ENCODE measurements around the gene PCDH9.
"Not testable (repeated sequence)": the region's sequence is repeated elsewhere in the genome, so short reads cannot be mapped to it uniquely, and the experiment has no call there.

The PCDH9 gene

GRCh38 chr13:67122251-67122650 lies 107.9 kb downstream of the PCDH9 start:
- DNase-seq: no peak

- no peak for DNase-seq
Observed at GRCh38 chr13:67120872-67121531, 109.1 kb downstream of the PCDH9 start.

DNA sequence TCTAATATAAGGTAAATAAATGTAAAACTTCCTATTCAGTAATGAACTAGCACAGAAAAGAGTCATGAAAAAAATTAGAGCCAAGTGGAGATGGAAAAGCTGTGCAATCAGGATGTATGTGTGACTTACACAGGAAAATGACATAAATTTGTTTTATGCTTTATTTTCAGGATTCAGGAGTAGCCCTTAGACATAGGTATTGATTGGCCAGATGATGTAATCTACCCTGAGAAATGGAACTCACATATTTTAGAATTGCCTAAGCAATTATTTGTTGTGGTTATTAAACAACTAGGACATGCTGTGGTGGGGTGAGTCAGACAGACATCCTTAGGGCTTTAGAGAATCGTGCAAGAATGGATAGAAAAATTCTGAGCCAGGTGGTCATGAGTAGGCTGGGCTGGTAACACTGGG lies 110.6 kb downstream of the PCDH9 start:
- no peak for DNase-seq

DNA sequence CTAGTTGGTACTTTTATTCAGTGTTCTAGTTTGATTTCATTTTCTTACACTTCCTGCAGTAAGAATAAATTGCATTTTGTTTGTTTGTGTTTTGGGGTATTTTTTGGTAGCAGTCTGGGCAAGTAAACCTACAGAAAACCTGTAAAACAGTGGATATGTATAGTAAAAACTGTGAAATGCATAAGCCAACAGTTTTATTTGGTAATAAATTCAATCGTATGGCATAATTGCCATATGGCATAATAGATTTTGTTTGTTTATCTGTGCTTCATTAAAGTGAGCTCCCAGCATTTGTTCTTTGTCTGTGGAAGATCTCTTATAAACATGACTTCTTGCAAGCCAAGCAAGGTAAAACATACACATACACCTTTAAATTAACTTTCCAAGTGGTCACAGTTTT lies 111.9 kb downstream of the PCDH9 start:
- DNase-seq: no peak

DNA sequence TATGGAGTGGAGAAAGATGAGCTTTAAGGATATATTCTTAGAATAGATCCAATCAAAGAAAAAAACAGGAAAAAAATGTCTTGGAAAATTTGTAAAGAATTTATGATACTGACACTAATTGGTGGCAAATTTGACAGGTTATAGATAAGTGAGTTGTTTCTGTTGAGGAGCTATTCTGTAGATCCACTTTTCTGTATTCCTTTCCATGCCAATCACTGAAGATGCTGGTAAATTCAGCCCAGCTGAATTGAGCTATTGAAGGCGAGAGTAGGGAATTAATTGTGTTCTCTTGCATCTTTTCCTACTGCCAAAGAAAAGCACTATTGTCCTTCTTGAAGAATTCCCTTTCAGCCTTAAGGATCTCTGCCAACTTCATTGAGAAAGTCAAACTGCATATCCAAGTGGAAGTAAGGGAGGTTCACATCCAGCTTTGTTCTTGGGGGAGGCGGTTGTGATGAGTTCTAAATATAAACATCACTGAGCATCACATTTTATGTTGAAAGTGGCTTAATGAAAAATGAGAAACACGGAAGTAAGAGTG lies 113.1 kb downstream of the PCDH9 start:
- DNase-seq: no peak

DNA sequence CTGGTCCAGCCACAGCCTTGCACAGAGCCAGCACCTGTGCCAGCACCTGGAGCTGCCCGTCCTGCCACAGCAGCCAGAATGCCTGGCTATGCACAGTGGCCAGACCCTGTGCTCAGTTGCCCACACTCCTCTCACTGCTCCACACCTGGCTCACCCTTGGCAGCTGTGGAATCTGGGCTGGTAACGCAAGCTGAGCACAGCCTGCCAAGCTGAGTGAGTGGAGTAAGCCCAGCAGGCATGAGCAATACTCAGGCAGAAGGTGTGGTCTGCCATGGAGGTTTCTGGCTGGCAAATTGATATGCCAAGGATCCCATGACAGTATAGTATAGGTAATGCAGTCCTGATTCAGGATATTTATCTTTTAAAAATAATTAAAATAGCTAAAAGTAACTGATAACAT lies 122.2 kb downstream of the PCDH9 start:
- no peak for DNase-seq

DNA sequence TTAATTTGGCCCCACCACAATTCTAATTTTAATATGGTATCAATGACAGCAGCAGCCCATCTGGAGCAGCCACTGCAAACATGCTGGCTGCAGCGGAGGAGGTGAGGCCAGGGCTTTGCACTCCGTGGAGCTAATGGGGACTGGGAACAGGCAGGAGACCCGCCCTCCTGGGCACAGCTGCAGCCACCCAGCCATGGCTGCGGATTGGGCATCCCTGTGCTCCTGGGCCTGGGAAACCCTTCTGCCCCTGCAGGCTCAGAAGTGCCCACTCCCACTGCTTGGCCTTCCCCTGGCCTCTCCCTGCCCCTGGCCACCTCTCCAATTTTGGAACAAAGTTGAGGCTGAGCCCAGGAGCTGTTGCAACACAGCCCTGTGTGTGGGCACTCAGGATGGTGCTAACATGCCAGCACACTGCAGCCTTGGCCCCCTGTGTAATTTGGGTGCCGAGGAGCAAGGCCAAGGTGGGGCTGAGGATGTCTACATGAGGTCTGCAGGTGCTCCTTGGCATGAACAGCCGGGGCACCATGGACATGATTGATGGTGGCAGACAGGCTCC lies 123.6 kb downstream of the PCDH9 start:
- no peak for DNase-seq

DNA sequence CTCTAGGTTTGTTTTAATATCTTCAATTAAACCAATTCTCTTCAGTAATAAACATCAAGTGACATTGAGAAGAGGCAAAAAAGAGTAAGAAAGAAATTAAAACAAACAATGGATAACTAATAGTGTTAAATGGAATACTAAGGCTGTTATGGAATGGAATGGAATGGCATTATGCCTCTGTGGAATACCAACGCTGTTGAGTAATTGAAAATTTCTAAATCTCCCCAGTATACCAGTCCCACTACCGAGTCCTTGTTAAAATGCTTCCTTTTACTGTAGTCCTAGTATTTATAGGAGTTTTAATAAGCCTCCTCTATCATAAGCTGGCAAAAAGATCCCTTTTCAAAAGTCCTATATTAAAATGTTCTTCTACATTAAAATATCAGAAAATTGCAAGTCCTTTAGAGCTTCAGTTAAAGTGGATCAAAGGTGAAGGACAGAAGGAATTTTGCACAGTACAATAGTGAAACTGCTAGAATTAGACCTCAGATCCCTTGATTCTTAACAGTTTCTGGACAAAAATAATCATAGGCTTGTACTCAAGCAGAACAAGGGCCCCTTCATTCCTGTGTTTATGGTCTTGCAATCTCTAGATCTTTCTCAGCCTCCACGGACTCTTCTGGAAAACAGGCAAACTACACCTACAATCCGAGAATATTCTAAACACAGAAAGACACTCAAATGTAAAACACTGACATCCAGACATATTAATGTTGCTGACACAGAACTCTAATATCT lies 128.2 kb downstream of the PCDH9 start:
- no peak for DNase-seq

GRCh38 chr13:67100730-67101129 lies 129.4 kb downstream of the PCDH9 start:
- DNase-seq: no peak

DNA sequence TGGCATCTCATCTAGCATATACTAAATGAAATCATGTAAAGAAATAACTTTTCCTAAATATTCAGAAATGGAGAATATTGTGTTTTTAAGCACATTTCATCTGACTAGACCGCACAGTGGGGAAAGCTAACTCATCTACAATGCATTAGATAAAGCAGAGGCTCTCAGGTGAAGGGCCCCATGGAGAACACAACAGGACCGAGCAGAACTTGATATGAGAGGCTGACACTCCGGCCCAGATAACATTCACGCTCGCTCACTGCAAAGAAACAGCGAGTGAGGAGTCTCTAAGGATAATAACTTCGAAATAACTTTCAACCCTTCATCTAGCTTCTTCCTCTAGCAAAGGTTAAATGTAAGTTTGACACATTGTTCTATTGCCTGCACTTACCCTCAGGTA lies 130.6 kb downstream of the PCDH9 start:
- no peak for DNase-seq

- DNase-seq: no peak
Observed at GRCh38 chr13:67097892-67098452, 132.2 kb downstream of the PCDH9 start.

GRCh38 chr13:67096893-67097292 lies 133.2 kb downstream of the PCDH9 start:
- DNase-seq: not testable (repeated sequence)

DNA sequence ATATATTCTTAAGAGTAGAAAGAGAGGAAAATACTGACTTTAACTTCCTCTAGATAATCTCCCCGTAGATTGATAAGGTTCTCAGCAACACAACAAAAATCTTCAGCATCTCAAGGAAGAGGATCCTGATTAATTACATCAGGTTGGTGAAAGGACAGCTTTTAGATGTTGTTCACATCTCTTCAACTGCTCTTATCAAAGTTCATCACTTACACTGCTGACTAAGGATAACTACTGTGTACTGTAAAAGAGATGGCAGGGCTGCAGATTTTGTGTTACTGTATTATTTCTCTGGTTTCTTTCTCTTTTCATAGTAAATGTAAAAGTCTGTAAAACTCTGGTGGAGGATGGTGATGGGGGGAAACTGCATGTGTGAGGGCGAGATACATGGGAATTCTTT lies 133.7 kb downstream of the PCDH9 start:
- DNase-seq: no peak

DNA sequence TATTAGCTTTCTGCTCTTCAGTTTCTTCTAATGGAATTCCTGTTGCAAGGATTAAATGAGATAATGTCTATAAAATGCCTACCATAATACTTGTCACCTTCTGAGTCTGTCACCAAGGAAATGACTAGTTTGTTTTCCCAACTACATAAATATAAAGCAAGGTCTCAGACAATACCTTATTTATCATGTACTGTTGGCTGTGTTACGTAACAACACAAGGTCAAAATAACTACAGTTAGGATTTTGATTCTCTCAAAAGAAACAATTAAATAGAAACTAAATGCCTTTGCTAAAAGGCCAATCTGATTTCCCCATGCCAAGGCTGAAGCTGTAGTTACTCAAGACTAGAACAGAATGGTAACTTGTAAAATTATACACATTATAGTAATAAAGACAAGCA lies 134.5 kb downstream of the PCDH9 start:
- no peak for DNase-seq

- DNase-seq: no peak
Observed at GRCh38 chr13:67094952-67095351, 135.2 kb downstream of the PCDH9 start.

GRCh38 chr13:67094078-67094477 lies 136.1 kb downstream of the PCDH9 start:
- no peak for DNase-seq

DNA sequence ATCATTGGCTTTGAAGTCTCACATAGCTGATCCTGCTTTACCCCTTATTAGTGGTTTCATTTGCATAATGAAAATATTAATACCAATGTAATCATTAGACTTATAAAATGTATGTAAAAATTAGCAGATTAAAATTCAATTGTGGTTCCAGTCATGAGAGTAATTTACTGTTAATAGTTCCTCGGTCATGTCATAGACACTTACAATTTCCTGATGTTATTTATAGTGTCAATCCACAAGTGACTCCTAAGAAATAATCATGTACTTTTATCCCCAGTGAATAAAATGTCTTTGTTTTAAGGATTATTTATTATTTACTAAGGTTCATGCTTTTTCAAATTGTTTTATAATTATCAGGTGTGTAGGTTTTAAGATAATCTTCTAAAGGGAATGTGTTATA lies 138.5 kb downstream of the PCDH9 start:
- no peak for DNase-seq

- no peak for DNase-seq
Observed at GRCh38 chr13:67090856-67091255, 139.3 kb downstream of the PCDH9 start.

DNA sequence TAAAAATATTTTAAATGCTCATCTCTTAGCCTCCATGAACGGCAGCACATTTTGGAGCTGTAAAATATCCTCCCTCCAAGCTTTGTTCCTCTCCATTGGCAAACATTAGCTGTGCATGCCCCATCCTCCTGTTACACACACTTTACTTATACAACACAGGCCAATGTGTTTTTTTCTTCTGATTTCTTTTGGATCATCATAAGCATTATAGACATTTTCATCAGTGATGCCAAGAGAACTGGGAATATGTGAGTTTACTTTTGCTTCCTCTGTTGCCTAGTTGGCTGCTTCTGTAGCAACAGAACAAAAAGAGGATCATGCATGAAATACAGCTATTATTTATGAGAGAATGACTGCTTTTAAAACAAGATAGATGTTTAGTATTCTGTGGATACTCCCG lies 142.6 kb downstream of the PCDH9 start:
- DNase-seq: no peak

DNA sequence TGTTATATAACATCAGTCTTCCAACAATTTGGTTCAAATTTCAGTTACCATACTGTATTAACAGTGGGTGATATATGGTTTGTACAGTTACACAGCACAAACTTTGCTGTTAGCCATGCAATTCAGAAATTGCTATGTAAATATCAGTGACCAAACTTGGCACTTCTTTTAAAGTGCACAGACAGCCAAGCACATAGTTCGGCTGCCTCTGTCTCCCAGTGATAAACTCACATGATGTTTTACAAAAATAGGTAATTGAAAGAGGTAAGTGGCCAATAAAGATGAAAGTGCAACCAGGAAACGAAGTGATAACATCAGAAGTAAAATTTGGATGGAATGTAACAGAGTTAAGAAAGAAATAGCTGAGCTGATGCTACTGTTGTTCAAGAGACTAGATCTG lies 143.9 kb downstream of the PCDH9 start:
- DNase-seq: no peak

GRCh38 chr13:67084066-67084465 lies 146.1 kb downstream of the PCDH9 start:
- no peak for DNase-seq

DNA sequence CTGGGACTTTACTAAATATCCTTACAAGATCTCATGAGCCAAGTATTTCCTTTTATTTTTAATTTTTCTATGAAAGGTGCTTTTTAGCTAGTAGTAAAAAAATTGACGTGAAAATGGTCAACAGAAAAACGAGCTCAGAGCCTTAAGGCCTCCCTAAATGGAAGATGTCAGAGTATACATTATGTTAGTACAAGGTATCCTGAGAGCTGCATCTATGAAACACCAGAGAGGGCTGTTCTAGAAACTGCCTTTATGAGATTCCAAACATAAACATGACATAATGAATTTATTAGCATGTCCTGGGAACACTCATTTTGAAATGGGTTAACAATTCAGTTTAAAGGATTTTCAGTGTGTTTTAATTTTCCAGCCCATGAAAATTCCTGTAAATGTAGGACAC lies 146.6 kb downstream of the PCDH9 start:
- DNase-seq: no peak

GRCh38 chr13:67080351-67080750 lies 149.8 kb downstream of the PCDH9 start:
- DNase-seq: no peak

DNA sequence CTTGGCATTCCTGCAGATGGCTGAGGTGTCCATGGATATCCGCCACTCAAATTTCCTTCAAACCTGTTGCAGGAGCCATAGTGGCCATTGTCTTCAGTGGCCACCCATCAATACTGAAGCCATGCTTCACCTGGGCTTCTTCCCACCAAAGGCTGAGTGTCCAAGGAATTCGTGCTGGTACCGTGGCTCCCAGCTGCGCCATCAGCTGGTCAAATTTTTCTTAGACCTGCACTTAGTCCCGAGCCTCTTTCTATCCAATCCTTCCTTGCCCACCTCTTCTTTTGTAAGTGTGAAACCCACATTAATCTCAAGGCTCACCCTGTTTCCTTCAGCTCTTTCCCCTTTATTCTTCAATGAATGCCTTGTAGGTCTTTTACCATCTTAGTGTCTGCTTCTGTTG lies 152.1 kb downstream of the PCDH9 start:
- DNase-seq: no peak

Data from cortex of kidney (tissue), 1 donor.